ENCODE results near the gene ZCCHC14.

- TF ChIP-seq CTCF (IDR thresholded peaks at IDR 0.05; ENCODE audit: insufficient read depth, low read length, poor library complexity, severe bottlenecking), result no peak
- TF ChIP-seq EZH2phosphoT487 (conservative IDR thresholded peaks at IDR 0.05; ENCODE audit: low read length), result no peak
Observed at GRCh38 chr16:87474017-87474416, 18.8 kb downstream of the ZCCHC14 start.
